HL-60 (cell line): ENCODE results near the gene ABCC4.

Experiments
- DNase-seq, 2 experiments: peaks; one replicate each; pipeline ENCODE4 v3.0.0-alpha.2; 2010 to 2020; ENCODE audit warnings: low read depth in 1 of 2, low spot score in 1 of 2
- H3K27ac ChIP-seq: fragments of 250-450 bp; sonication (Bioruptor Pico); replicated peaks from 2 replicates; pipeline ENCODE4 v1.5.1; 2020; ENCODE audit warnings: mild to moderate bottlenecking, moderate library complexity
- H3K27me3 ChIP-seq: fragments of 250-450 bp; sonication (Bioruptor Pico); 2 replicates; pipeline ENCODE4 v1.5.1; 2021; ENCODE audit warnings: mild to moderate bottlenecking, moderate library complexity; ENCODE audit not compliant: insufficient read depth, poor library complexity, severe bottlenecking
- H3K4me3 ChIP-seq: replicated peaks from 2 replicates; pipeline ENCODE4 v1.5.1; 2011; ENCODE audit warnings: mild to moderate bottlenecking, control low read depth, low read length; ENCODE audit not compliant: insufficient read depth
- CTCF ChIP-seq: IDR thresholded peaks from one replicate; pipeline ENCODE4 v1.5.1; 2011; ENCODE audit warnings: low read length, control low read depth, inconsistent platforms; ENCODE audit not compliant: insufficient read depth
- GABPA ChIP-seq: IDR thresholded peaks from 2 replicates; pipeline ENCODE4 v1.6.1; 2012; ENCODE audit warnings: low read depth
- POLR2AphosphoS5 ChIP-seq: IDR thresholded peaks from 2 replicates; pipeline ENCODE4 v1.6.1; 2012; ENCODE audit warnings: low read depth
- REST ChIP-seq: IDR thresholded peaks from 2 replicates; pipeline ENCODE4 v1.6.1; 2012; ENCODE audit warnings: low read depth; ENCODE audit not compliant: insufficient replicate concordance
- SPI1 ChIP-seq: IDR thresholded peaks from 2 replicates; pipeline ENCODE4 v1.6.1; 2012; ENCODE audit warnings: low read depth, mild to moderate bottlenecking, borderline replicate concordance

The ABCC4 gene

GRCh38 chr13:95120650-95121049, 180.6 kb downstream of the ABCC4 start:
- H3K4me3 ChIP-seq, result no peak overlapping the region
- DNase-seq, result no peak
- no peaks in the 10 kb centered on the region for H3K27me3 ChIP-seq
- no peak overlapping the region for H3K27ac ChIP-seq
- TF ChIP-seq REST (no peak), GABPA (no peak), CTCF (no peak), POLR2AphosphoS5 (no peak), SPI1 (no peak)

- H3K4me3 ChIP-seq, result no peak overlapping the region
- no peak for DNase-seq
- no peak for TF ChIP-seq REST
- TF ChIP-seq SPI1, result no peak
- TF ChIP-seq POLR2AphosphoS5, result no peak
- no peak for TF ChIP-seq GABPA
- TF ChIP-seq CTCF, result no peak
- no peak overlapping the region for H3K27ac ChIP-seq
- H3K27me3 ChIP-seq, result no peaks in the 10 kb centered on the region
Measured at GRCh38 chr13:95118541-95119324, 182.5 kb downstream of the ABCC4 start.

GRCh38 chr13:95117092-95117491, 184.2 kb downstream of the ABCC4 start:
- Histone ChIP-seq H3K27ac (no peak overlapping the region), H3K4me3 (no peak overlapping the region), H3K27me3 (no peaks in the 10 kb centered on the region)
- no peak for DNase-seq
- no peak for TF ChIP-seq REST
- TF ChIP-seq POLR2AphosphoS5, result no peak
- TF ChIP-seq CTCF, result no peak
- TF ChIP-seq GABPA, result no peak
- TF ChIP-seq SPI1, result no peak
